VCaP (cell line): ENCODE results near the gene EGLN1.

ENCODE experiments used
- H3K27ac ChIP-seq: fragments of 450-650 bp; 2 replicates; pipeline ENCODE4 v1.5.1; 2017
- CTCF ChIP-seq: fragments of 450-650 bp; conservative IDR thresholded peaks from 2 replicates; pipeline ENCODE4 v1.5.1; 2017; ENCODE audit warnings: mild to moderate bottlenecking, moderate library complexity

Gene EGLN1

GRCh38 chr1:231369282-231369681 lies 52.8 kb downstream of the EGLN1 start:
- no peak overlapping the region for H3K27ac ChIP-seq
- peak; percentile 51 for TF ChIP-seq CTCF

GRCh38 chr1:231364192-231364591 lies 57.9 kb downstream of the EGLN1 start:
- no peak overlapping the region for H3K27ac ChIP-seq
- no peak for TF ChIP-seq CTCF

GRCh38 chr1:231363624-231364023 lies 58.5 kb downstream of the EGLN1 start:
- no peak overlapping the region for H3K27ac ChIP-seq
- TF ChIP-seq CTCF = no peak

- TF ChIP-seq CTCF = no peak
- H3K27ac ChIP-seq = no peak overlapping the region
Measured at GRCh38 chr1:231362325-231362724, 59.8 kb downstream of the EGLN1 start.

- H3K27ac ChIP-seq = no peak overlapping the region; the same call in 1 of the 2 replicates
- no peak for TF ChIP-seq CTCF
Measured at GRCh38 chr1:231359113-231359512, 63.0 kb downstream of the EGLN1 start.

- no peak overlapping the region for H3K27ac ChIP-seq
- peak; percentile 80 for TF ChIP-seq CTCF
Measured at GRCh38 chr1:231357831-231358354, 64.2 kb downstream of the EGLN1 start.

- H3K27ac ChIP-seq = no peak overlapping the region
- no peak for TF ChIP-seq CTCF
Measured at GRCh38 chr1:231357187-231357772, 64.8 kb downstream of the EGLN1 start.
